HG03175 (cell line): ENCODE measurements around the gene REG3G.
"Not testable (repeated sequence)": the region's sequence is repeated elsewhere in the genome, so short reads cannot be mapped to it uniquely, and the experiment has no call there.

ENCODE experiments used
- ATAC-seq: cut with Tn5 transposase; IDR thresholded peaks from one replicate; pipeline ENCODE4 v1.9.1; 2021; ENCODE audit warnings: mild to moderate bottlenecking, moderate library complexity; ENCODE audit not compliant: unreplicated experiment

Gene REG3G

DNA sequence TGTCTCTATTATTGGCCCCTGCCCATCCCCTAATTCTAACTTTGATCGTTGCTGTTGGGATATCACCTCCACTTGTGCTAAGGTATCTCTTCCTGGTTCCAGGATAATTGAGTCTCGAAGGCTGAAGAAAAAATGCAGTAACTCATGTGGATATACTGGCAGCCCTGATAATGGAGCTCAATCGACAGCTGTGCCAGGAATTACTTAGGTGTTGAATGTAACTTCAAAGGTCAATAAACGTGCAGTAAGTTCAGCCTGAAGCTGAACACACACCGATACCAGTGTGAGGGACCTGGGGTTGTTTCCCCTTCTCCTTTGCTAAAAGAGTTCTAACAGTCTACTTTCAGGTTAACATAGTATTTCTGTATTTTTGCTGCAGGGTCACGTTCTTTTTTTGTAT lies 11.9 kb upstream of the REG3G start:
- ATAC-seq = no peak

DNA sequence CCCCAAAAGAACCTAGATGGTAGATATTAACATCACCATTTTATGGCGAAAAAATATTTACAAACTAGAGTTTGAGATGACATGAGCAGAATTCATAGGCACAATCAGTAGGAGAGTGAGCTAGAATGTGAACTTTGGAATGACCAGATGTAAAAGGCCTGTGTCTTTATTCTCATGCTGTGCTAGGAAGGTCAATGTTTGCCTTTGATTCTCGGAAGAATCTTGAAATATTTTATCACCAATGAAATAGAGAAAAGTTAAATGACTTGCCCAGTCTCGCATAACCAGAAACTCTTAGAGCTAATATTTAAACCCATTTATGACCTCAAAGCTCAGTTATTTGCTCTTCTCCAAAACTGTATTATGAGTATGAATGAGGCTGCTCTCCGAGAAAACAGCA lies 9.2 kb upstream of the REG3G start:
- no peak for ATAC-seq

DNA sequence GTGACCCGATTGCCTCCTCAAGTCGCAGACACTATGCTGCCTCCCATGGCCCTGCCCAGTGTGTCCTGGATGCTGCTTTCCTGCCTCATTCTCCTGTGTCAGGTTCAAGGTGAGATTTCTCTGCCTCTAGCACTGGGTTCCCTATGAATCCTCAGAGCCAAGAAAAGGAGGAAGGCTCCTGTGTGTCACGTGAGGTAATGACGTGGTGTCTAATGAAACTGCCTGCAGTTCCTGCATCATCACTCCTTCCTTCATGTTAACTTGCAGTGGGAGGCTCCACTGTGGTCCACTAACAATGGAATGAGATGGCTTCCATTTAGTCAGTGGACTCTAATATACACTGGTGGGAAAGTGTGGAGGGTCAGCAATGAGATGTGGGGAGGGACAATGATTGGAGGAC lies 559 bp downstream of the REG3G start:
- ATAC-seq = no peak

DNA sequence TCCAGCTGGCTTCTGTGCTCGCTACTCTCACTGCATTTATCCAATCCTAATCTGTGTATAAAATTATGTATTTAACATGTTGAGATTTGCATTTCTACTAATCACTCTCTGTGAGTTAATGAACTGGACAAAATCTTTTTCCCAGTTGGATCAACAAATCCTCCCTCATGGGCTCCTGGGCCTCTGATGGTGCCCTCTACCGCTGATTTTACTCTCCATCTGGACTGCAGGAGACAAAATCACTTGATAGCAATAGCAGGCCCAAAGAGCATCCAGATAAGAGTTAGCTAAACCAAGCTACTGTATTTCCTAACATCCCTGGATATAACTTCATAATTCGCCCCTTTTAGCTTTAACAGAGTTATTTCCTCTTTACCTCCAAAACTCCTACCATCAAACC lies 14.4 kb downstream of the REG3G start:
- no peak for ATAC-seq

DNA sequence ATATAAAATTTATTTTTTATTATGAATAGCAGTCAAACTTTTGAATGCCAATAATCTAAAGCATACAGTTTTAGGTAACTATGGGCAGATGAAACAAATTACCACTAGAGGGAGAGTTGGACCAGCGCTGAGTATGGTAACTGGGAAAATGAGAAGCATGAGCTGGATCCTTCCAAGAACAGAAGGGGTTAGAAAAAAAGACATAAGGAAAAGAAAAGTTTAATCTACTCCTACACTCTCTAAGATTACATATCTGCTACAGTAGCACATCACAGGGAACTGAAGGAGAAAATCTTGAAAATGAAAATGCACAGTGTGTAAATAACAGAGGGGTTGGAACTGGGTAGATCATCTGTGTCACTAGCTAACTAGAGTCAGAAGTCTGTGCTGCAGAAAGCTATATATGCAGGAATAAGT lies 15.5 kb downstream of the REG3G start:
- no peak for ATAC-seq

DNA sequence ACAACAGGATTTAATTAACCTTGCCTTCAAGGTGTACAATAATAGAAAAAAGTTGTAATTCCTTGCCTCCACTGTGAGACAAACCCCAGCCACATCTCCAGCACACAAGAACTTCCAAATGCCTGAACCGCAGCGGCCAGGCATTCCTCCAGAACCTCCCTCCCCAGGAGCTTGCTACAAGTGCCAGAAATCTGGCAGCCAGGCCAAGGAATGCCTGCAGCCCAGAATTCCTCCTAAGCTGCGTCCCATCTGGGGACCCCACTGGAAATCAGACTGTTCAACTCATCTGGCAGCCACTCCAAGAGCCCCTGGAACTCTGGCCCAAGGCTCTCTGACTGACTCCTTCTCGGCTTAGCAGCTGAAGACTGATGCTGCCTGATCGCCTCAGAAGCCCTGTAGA lies 28.0 kb downstream of the REG3G start:
- not testable (repeated sequence) for ATAC-seq

DNA sequence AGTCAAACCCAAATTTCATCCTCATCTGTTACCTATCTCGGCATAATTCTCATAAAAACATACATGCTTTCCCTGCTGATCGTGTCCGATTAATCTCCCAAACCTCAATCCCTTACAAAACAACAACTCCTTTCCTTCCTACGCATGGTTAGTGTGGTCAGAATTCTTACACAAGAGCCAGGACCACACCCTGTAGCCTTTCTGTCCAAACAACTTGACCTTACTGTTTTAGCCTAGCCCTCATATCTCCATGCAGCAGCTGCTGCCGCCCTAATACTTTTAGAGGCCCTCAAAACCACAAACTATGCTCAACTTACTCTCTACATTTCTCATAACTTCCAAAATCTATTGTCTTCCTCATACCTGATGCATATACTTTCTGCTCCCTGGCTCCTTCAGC lies 29.3 kb downstream of the REG3G start:
- ATAC-seq = not testable (repeated sequence)

DNA sequence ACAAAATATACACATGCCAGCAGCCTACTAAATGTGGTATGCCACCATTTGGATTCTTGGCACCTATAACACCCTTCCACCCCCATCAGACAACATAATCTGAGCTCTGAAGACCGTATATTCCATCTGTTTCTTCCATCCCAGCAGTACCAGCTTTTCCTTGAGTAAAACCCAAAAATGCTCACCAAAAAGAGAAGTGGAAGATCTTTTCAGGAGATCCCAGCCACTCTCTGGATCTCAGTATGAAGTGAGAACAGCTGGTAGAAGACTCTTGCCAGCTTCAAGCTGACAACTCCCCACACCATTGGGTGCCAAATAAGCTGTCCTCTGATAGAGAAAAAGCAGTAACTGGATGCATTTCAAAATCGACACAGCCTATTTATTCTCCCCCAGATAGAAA lies 39.7 kb downstream of the REG3G start:
- no peak for ATAC-seq

DNA sequence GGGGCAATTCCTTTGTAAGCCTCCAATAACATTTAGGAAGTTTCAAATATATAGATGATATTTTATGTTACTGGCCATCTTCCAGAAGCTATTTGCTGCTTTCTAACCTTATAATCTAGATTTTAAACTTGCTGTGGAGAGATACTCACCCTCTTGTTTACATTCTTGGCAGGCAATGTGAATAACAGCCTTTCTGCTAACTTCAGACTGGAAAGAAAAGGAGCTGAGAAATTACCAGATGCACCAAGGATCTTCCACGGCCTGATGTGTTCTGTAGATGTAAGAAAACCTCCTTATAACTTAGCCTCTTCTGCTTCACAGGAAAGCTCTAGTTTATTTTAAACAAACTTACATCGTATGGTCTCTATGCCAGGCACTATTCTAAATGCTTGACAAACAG lies 45.6 kb downstream of the REG3G start:
- no peak for ATAC-seq
